ENCODE data around the gene INAVA. TPM values are rescaled to one million over a fixed set of nuclear protein-coding genes. Genes with fewer than 3 reads are reported as not detected.

INAVA gene
- total and polyA plus RNA-seq, 2 donors (not counting 1 experiment from before 2014, with no cell fraction given): 0.06 to 0.34 TPM

GRCh38 chr1:200845360-200845759 lies 49.3 kb upstream of the INAVA start:
- Histone ChIP-seq H3K27me3 (replicated peaks in 1 of 4; ENCODE audit: control extremely low read depth in 1 of 4, control insufficient read depth in 3 of 4, insufficient read depth in 4 of 4, low read length in 3 of 4) (peaks cover 0 to 4% (median 0%) of the 10 kb centered on the region in 4 experiments), H3K9me3 (ENCODE audit: control extremely low read depth in 1 of 3, control insufficient read depth in 2 of 3, insufficient read depth in 1 of 3, low read length in 2 of 3) (no peaks in the 10 kb centered on the region), H3K4me2 (replicated peaks; ENCODE audit: low read depth, low read length, poor library complexity, severe bottlenecking) (no peak overlapping the region), H3K4me3 (ENCODE audit: control extremely low read depth in 1 of 5, extremely low read depth in 1 of 5, insufficient read depth in 1 of 5, low read depth in 2 of 5, low read length in 4 of 5) (no peak overlapping the region), H3K79me2 (ENCODE audit: control insufficient read depth, insufficient read depth, low read length) (no peaks in the 10 kb centered on the region), H3K36me3 (replicated peaks in 1 of 2; ENCODE audit: control extremely low read depth in 1 of 2, control insufficient read depth in 1 of 2, extremely low read depth in 1 of 2, insufficient read depth in 2 of 2, low read length in 1 of 2) (no peaks in the 10 kb centered on the region), H3K27ac (ENCODE audit: low read length in 2 of 2) (no peak overlapping the region), H4K20me1 (ENCODE audit: control insufficient read depth, insufficient read depth, low read length, poor library complexity, severe bottlenecking) (no peaks in the 10 kb centered on the region), H3K4me1 (ENCODE audit: control insufficient read depth in 2 of 2, insufficient read depth in 2 of 2, low read length in 2 of 2) (no peaks in the 10 kb centered on the region), H3K9ac (ENCODE audit: low read length) (no peak overlapping the region), H2AFZ (ENCODE audit: insufficient read depth, low read depth, low read length, poor library complexity, severe bottlenecking) (no peak overlapping the region)
- H3K27ac Mint-ChIP-seq: no peak overlapping the region
- H3K9me3 Mint-ChIP-seq (ENCODE audit: insufficient read depth): no peaks in the 10 kb centered on the region
- peaks cover 3% of the 10 kb centered on the region for H3K27me3 Mint-ChIP-seq
- POLR2A ChIA-PET: no interaction called here
- intact Hi-C loops (cut with micrococcal nuclease): no loop called here
- no peaks in the 10 kb centered on the region for H3K4me1 Mint-ChIP-seq
- TF ChIP-seq CTCF (IDR thresholded peaks at IDR 0.05): no peak
- TF ChIP-seq EZH2 (IDR thresholded peaks at IDR 0.05; ENCODE audit: borderline replicate concordance, insufficient read depth, low read depth, low read length, poor library complexity, severe bottlenecking): no peak
- no peak for ATAC-seq (ENCODE audit: low read depth)
- 100% methylated on average over 3 of the region's 4 CpGs for WGBS (ENCODE audit: insufficient coverage)
- no peak overlapping the region for H3K4me3 Mint-ChIP-seq
- no peak for DNase-seq
- CTCF ChIA-PET: no interaction called here

- Mint-ChIP-seq H3K27me3 (peaks cover 3% of the 10 kb centered on the region), H3K27ac (no peak overlapping the region), H3K4me3 (no peak overlapping the region), H3K4me1 (no peaks in the 10 kb centered on the region), H3K9me3 (ENCODE audit: insufficient read depth) (no peaks in the 10 kb centered on the region)
- Histone ChIP-seq H3K79me2 (ENCODE audit: control insufficient read depth, insufficient read depth, low read length) (no peaks in the 10 kb centered on the region), H2AFZ (ENCODE audit: insufficient read depth, low read depth, low read length, poor library complexity, severe bottlenecking) (no peak overlapping the region), H3K4me2 (replicated peaks; ENCODE audit: low read depth, low read length, poor library complexity, severe bottlenecking) (no peak overlapping the region), H3K4me1 (ENCODE audit: control insufficient read depth in 2 of 2, insufficient read depth in 2 of 2, low read length in 2 of 2) (no peaks in the 10 kb centered on the region), H3K4me3 (ENCODE audit: control extremely low read depth in 1 of 5, extremely low read depth in 1 of 5, insufficient read depth in 1 of 5, low read depth in 2 of 5, low read length in 4 of 5) (no peak overlapping the region), H3K36me3 (replicated peaks in 1 of 2; ENCODE audit: control extremely low read depth in 1 of 2, control insufficient read depth in 1 of 2, extremely low read depth in 1 of 2, insufficient read depth in 2 of 2, low read length in 1 of 2) (no peaks in the 10 kb centered on the region), H4K20me1 (ENCODE audit: control insufficient read depth, insufficient read depth, low read length, poor library complexity, severe bottlenecking) (no peaks in the 10 kb centered on the region), H3K9me3 (ENCODE audit: control extremely low read depth in 1 of 3, control insufficient read depth in 2 of 3, insufficient read depth in 1 of 3, low read length in 2 of 3) (no peaks in the 10 kb centered on the region), H3K27ac (ENCODE audit: low read length in 2 of 2) (no peak overlapping the region), H3K27me3 (replicated peaks in 1 of 4; ENCODE audit: control extremely low read depth in 1 of 4, control insufficient read depth in 3 of 4, insufficient read depth in 4 of 4, low read length in 3 of 4) (peaks cover 0 to 4% (median 0%) of the 10 kb centered on the region in 4 experiments), H3K9ac (ENCODE audit: low read length) (no peak overlapping the region)
- TF ChIP-seq EZH2 (IDR thresholded peaks at IDR 0.05; ENCODE audit: borderline replicate concordance, insufficient read depth, low read depth, low read length, poor library complexity, severe bottlenecking) (no peak), CTCF (IDR thresholded peaks at IDR 0.05) (no peak)
- ChIA-PET CTCF (no interaction called here), POLR2A (no interaction called here)
- intact Hi-C loops (cut with micrococcal nuclease): no loop called here
- DNase-seq: no peak
- WGBS (ENCODE audit: insufficient coverage): no CpG with 5 or more reads among the region's 1 CpG
- no peak for ATAC-seq (ENCODE audit: low read depth)
Observed at GRCh38 chr1:200846398-200846797, 48.3 kb upstream of the INAVA start.
